GM21619 (cell line): Measurements from ENCODE around the gene HOXA11.

ENCODE experiments used
- ATAC-seq: cut with Tn5 transposase; IDR thresholded peaks from one replicate; pipeline ENCODE4 v1.9.1; 2021; ENCODE audit not compliant: unreplicated experiment

HOXA11 gene

GRCh38 chr7:27159266-27160144 lies 25.5 kb downstream of the HOXA11 start:
- no peak for ATAC-seq

DNA sequence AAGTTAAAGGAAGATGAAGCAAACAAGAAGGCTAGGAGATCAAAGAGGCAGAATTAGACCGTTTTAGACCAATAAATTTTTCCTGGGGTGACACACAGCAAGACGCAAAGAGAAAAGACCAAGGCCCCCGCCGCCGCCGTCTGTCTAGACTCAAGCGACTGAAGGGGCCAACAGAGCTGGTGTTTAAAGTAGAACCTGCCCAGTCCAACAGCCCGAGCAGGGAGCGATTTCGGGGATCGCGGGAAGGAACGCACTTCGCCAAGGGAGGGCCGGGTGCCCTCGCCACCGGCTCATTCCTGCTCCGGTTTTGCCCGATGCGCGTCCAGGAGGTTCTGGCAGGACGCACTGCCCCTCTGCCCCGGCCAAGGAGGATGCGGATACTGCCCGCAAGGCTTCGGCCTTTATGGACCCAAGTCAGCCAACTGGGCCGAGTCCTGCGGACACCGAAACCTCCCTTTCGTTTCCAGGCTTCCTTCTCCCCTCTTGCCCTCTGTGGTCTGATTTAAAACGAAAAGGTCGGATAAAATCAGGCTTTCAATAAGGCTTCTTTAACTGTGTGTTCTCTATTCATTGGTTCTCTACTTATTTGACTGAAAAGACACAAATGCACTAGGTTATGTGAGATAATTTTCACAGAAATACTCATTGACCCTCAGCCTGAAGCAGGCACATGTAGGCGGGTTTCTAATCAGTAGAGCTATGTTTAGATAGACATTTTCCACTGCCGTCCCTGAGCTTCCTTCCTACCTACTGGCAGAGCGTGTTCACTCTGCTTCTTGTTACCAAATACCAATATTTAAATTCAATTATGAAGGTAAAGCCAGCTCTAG lies 26.4 kb downstream of the HOXA11 start:
- ATAC-seq, result no peak

- ATAC-seq, result no peak
These were observed 27.2 kb downstream of the HOXA11 start for GRCh38 chr7:27157702-27158431.

DNA sequence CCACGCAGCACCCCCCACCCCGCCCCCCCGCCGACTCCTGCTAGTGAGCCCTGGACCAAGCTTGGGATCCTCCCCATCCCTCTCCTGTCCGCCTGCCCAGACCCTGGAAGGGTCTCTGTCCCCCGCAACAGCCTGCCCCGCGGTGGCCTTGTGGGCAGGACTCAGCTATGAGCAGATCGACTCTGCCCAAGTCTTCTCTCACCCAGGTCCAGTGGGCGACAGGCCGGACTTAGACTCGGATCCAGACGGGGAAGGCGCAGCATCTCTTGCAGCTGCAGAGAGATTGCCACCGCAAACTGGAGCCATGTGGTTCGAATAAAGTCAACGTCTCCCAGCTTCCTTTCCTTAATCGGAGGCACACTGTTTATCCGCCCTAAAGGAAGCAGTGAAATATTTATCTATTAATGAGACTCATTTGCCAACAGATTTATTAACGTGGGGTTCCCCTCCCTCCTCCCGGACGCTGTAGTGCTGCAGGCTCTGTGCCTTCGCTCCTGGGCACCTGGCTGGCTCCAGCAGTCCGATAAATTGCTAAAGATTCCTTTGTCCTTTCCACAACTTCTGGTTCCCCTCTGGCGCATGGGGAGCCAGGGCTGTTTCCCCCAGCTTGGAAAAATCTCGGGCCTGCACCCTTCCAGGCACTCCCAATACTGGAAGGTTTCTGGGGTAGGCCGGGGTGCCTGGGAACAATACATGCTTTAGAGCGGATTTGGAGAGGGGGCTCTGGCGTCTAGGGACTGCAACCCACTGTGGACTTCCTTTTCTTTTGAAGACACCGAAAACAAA lies 27.9 kb downstream of the HOXA11 start:
- ATAC-seq, result no peak

GRCh38 chr7:27156508-27156898 lies 28.5 kb downstream of the HOXA11 start, which contains the start of gene HOXA7:
HOXA7 (minus strand) TSS chr7:27156675; CDS start chr7:27156545, 130 bp downstream.
- ATAC-seq, result no peak

GRCh38 chr7:27155816-27156507 lies 29.1 kb downstream of the HOXA11 start:
- ATAC-seq, result no peak

DNA sequence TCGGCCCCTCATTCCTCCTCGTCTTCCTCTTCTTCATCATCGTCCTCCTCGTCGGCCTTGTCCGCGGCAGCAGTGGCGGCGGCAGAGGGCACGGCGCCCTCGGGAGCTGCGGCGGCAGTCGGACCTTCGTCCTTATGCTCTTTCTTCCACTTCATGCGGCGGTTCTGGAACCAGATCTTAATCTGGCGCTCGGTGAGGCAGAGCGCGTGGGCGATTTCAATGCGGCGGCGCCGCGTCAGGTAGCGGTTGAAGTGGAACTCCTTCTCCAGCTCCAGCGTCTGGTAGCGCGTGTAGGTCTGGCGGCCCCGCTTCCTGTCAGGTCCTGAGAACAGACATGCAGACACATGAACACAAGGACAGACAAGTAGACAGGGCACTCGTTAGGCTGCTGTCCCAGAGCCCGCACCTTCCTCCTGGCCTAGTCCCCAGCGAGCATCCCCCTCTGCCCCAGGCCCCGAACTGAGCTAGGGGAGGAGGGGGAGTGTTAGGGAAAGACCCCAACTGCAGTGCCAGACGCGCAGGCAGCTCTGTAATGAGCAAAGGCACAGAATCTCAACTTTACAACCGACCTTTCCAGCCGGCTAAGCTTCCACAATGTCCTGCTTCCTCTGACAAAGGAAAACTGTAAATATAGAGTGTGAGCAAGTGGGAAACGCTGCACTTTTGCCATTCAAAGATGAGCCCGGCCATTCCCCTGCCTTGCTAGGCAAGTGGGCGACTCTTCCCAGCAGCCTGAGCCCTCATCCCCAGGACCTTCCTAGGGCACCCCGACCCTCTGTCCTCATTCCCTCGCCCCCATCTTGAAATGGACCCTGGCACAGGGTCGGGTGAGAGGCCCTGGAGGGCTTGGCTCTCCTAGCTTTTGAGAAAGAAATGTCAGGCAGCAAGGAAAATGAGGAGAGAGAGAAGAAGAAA lies 29.9 kb downstream of the HOXA11 start:
- ATAC-seq, result no peak

DNA sequence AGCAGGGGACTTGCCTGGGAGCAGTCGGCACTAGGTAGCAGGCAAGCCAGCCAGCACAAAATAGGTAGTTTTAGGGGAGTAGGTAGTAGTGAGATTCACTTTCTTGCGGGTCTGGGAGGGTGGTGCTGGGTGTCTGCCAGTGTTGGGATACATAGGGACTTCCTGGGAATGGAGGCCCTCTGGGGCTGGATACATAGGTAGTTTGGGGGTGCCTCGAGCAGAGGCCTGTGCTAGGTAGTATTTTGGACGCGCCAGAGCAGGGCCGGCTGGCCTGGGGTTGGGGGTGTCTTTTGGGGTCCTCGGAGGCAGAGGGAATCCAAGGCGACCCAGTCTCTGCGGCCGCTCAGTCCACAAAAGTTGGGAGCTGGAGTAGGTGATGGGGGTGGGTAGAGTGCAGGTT lies 30.7 kb downstream of the HOXA11 start:
- ATAC-seq, result no peak

DNA sequence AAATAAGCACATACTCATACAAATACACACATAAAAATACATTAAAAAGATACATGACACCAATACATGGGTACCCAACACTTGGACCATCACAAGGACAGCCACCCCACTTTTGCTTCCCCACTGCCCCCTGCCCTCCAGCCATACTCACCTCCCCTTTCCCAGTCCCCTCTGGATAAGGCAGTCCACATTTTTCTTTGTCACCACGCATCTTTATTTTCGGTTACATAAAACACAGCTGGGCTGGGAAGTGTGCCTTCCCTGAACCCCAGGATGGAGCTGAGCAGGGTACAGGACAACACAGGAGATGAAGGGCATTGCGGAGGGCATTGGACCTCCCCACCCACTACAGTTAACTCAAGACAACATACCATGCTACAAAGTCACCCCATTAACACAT lies 31.5 kb downstream of the HOXA11 start:
- no peak for ATAC-seq

DNA sequence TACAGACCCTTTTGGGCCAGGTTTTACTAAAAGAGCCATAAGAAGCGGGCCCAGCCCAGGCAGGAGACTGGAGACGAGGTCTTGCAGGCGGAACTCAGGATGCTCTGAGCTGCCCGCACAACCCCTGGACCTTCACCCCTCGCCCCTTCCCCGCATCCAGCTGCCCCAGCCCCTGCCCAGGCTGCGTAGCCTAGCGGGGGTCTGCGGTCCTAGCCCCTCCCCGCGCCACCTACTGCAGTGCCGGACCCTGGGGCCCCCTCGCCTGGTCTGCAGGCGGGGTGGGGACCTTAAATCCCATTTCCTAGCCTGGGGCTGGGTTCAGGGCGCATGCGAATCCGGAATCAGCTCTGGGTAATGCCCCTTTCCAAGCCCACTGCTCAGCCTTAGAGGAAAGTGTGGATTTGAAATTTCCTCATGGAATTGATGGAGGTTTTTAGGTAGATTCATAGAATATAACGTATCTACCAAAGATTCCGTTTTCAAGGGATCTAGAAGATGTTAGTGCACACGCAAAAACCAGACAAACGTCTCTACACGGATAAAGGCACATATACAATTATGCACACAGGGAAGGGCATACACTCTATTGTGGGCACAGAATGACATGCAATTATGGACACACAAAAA lies 32.1 kb downstream of the HOXA11 start:
- ATAC-seq, result no peak

DNA sequence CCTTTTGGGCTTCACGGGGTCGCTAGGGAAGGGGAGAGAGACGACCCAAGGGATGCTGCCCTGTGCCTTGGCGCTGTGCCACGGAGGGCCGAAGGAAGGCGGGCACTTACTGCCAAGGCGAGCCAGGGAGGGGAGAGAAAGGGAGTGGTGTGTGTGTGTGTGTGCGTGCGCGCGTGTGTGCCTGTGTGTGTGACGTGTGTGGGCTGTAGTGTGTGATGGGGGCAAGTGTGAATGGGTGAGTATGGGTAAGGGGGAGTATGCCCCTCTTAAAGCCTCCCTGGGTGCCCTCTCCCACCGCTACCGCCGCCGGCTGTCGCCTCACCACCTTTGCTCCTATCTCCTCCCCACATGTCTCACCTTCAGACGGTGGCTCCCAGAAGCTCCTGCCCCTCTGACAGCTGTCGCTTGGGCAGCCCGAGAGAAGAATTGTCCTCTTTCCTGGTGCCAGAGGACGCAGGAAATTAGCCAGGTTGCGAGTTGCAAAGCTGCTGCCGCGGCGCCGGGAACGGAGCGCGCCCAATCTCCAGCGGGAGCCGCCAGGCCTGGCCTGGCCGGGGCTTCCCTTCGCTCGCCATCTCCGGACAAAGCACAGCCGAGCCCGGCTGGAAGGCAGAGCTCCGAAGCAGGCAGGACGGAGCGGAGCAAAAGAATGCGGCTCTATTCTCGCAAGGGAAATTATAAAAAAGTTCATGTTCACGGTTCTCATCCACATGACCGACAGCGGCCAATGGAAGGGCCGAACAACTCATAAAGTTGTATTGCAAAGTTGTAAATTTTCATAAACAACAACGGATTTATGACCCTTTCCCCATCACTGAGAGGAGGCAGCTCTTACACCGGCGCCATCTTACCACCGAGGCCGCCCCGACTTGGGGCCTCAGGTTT lies 32.9 kb downstream of the HOXA11 start, which contains the start of gene HOXA3:
Gene HOXA3, minus strand, starts transcription at position 653 of the 885 bp plus-strand sequence. CDS start 41,943 bp downstream, outside the sequence.
- no peak for ATAC-seq

- ATAC-seq, result no peak
These were observed 33.6 kb downstream of the HOXA11 start for GRCh38 chr7:27151341-27151930.

GRCh38 chr7:27150568-27151340 lies 34.3 kb downstream of the HOXA11 start:
- ATAC-seq, result peak; percentile 77

- ATAC-seq, result no peak
These were observed 35.0 kb downstream of the HOXA11 start for GRCh38 chr7:27149842-27150567.
